ENCODE results near the gene PAK1IP1.
"Not testable (repeated sequence)": the region's sequence is repeated elsewhere in the genome, so short reads cannot be mapped to it uniquely, and the experiment has no call there.

Gene PAK1IP1

GRCh38 chr6:10692965-10693538, 1.7 kb upstream of the PAK1IP1 start:
- DNase-seq = no peak

- DNase-seq = no peak
These were observed 400 bp downstream of the PAK1IP1 start for GRCh38 chr6:10695086-10695657.

GRCh38 chr6:10696655-10697054, 1.9 kb downstream of the PAK1IP1 start:
- DNase-seq = no peak

- no peak for DNase-seq
These were observed 19.2 kb downstream of the PAK1IP1 start for GRCh38 chr6:10713962-10714361.

GRCh38 chr6:10719296-10719963, 24.7 kb downstream of the PAK1IP1 start:
- DNase-seq = no peak

GRCh38 chr6:10719964-10720264, 25.1 kb downstream of the PAK1IP1 start:
- DNase-seq = no peak

- DNase-seq = no peak
These were observed 25.6 kb downstream of the PAK1IP1 start for GRCh38 chr6:10720265-10720959.

GRCh38 chr6:10720960-10721849, 26.4 kb downstream of the PAK1IP1 start:
- not testable (repeated sequence) for DNase-seq

- DNase-seq = no peak
These were observed 27.2 kb downstream of the PAK1IP1 start for GRCh38 chr6:10721850-10722569.

- no peak for DNase-seq
These were observed 27.7 kb downstream of the PAK1IP1 start for GRCh38 chr6:10722570-10722819.

GRCh38 chr6:10722820-10723566, 28.2 kb downstream of the PAK1IP1 start, which contains the start of gene TMEM14C:
TMEM14C (plus strand) TSS chr6:10723070; CDS start chr6:10724614, 1,544 bp downstream.
- peak; percentile 90 for DNase-seq

GRCh38 chr6:10723567-10723881, 28.8 kb downstream of the PAK1IP1 start:
- DNase-seq = no peak

GRCh38 chr6:10725044-10725443, 30.3 kb downstream of the PAK1IP1 start:
- no peak for DNase-seq

- no peak for DNase-seq
These were observed 30.9 kb downstream of the PAK1IP1 start for GRCh38 chr6:10725716-10726115.

- no peak for DNase-seq
These were observed 35.5 kb downstream of the PAK1IP1 start for GRCh38 chr6:10730254-10730653.

GRCh38 chr6:10733151-10733715, 38.5 kb downstream of the PAK1IP1 start:
- no peak for DNase-seq

- no peak for DNase-seq
These were observed 39.1 kb downstream of the PAK1IP1 start for GRCh38 chr6:10733863-10734262.

- no peak for DNase-seq
These were observed 42.0 kb downstream of the PAK1IP1 start for GRCh38 chr6:10736731-10737130.

- DNase-seq = no peak
These were observed 45.3 kb downstream of the PAK1IP1 start for GRCh38 chr6:10740061-10740460.

GRCh38 chr6:10741643-10742042, 46.9 kb downstream of the PAK1IP1 start:
- not testable (repeated sequence) for DNase-seq

- DNase-seq = no peak
These were observed 47.5 kb downstream of the PAK1IP1 start for GRCh38 chr6:10742251-10742650.

GRCh38 chr6:10743515-10743914, 48.7 kb downstream of the PAK1IP1 start:
- no peak for DNase-seq

Data from NCI-H1048 (cell line).